ENCODE results near the gene AQP7. TPM values are rescaled to one million over a fixed set of nuclear protein-coding genes. Genes with fewer than 3 reads are reported as not detected.
"Not testable (repeated sequence)": the region's sequence is repeated elsewhere in the genome, so short reads cannot be mapped to it uniquely, and the experiment has no call there.

Gene AQP7
- polyA plus RNA-seq, 3 donors, result 14.8 to 17.5 (median 17.0) TPM

GRCh38 chr9:33399047-33399446 lies 3.3 kb downstream of the AQP7 start:
- DNase-seq (ENCODE audit: low read depth in 3 of 3, low spot score in 2 of 3), result not testable (repeated sequence)

GRCh38 chr9:33397801-33398200 lies 4.6 kb downstream of the AQP7 start:
- DNase-seq (ENCODE audit: low read depth in 3 of 3, low spot score in 2 of 3), result not testable (repeated sequence)

- not testable (repeated sequence) for DNase-seq (ENCODE audit: low read depth in 3 of 3, low spot score in 2 of 3)
Observed at GRCh38 chr9:33395159-33395879, 7.0 kb downstream of the AQP7 start.

- not testable (repeated sequence) for DNase-seq (ENCODE audit: low read depth in 3 of 3, low spot score in 2 of 3)
Observed at GRCh38 chr9:33393986-33394385, 8.4 kb downstream of the AQP7 start.

- DNase-seq (ENCODE audit: low read depth in 3 of 3, low spot score in 2 of 3), result no peak
Observed at GRCh38 chr9:33393581-33393980, 8.8 kb downstream of the AQP7 start.

GRCh38 chr9:33392591-33393021 lies 9.8 kb downstream of the AQP7 start:
- DNase-seq (ENCODE audit: low read depth in 3 of 3, low spot score in 2 of 3), result not testable (repeated sequence)

GRCh38 chr9:33391111-33391771 lies 11.1 kb downstream of the AQP7 start:
- peak in 1 of 3 donors; percentile 67 for DNase-seq (ENCODE audit: low read depth in 3 of 3, low spot score in 2 of 3)

- DNase-seq (ENCODE audit: low read depth in 3 of 3, low spot score in 2 of 3), result no peak
Observed at GRCh38 chr9:33388110-33388994, 14.0 kb downstream of the AQP7 start.

- DNase-seq (ENCODE audit: low read depth in 3 of 3, low spot score in 2 of 3), result not testable (repeated sequence)
Observed at GRCh38 chr9:33386998-33387397, 15.4 kb downstream of the AQP7 start.

- DNase-seq (ENCODE audit: low read depth in 3 of 3, low spot score in 2 of 3), result not testable (repeated sequence)
Observed at GRCh38 chr9:33386641-33386996, 15.7 kb downstream of the AQP7 start.

- not testable (repeated sequence) for DNase-seq (ENCODE audit: low read depth in 3 of 3, low spot score in 2 of 3)
Observed at GRCh38 chr9:33385979-33386640, 16.3 kb downstream of the AQP7 start.

- DNase-seq (ENCODE audit: low read depth in 3 of 3, low spot score in 2 of 3), result not testable (repeated sequence)
Observed at GRCh38 chr9:33385536-33385935, 16.8 kb downstream of the AQP7 start.

GRCh38 chr9:33383396-33383795 lies 19.0 kb downstream of the AQP7 start:
- not testable (repeated sequence) for DNase-seq (ENCODE audit: low read depth in 3 of 3, low spot score in 2 of 3)

GRCh38 chr9:33382397-33382796 lies 20.0 kb downstream of the AQP7 start:
- DNase-seq (ENCODE audit: low read depth in 3 of 3, low spot score in 2 of 3), result not testable (repeated sequence)

GRCh38 chr9:33381231-33381791 lies 21.1 kb downstream of the AQP7 start:
- no peak for DNase-seq (ENCODE audit: low read depth in 3 of 3, low spot score in 2 of 3)

GRCh38 chr9:33380390-33381094 lies 21.8 kb downstream of the AQP7 start:
- no peak for DNase-seq (ENCODE audit: low read depth in 3 of 3, low spot score in 2 of 3)

- no peak for DNase-seq (ENCODE audit: low read depth in 3 of 3, low spot score in 2 of 3)
Observed at GRCh38 chr9:33379666-33380389, 22.5 kb downstream of the AQP7 start.

GRCh38 chr9:33378121-33378795 lies 24.1 kb downstream of the AQP7 start:
- DNase-seq (ENCODE audit: low read depth in 3 of 3, low spot score in 2 of 3), result no peak
